Skeletal muscle satellite cell (primary cell): Measurements from ENCODE around the gene BRI3BP.
"Not testable (repeated sequence)": the region's sequence is repeated elsewhere in the genome, so short reads cannot be mapped to it uniquely, and the experiment has no call there.

Experiments
- H3K27me3 ChIP-seq: 2 replicates; pipeline ENCODE4 v1.7.0; 2013; ENCODE audit warnings: low read length; ENCODE audit not compliant: control insufficient read depth, insufficient read depth
- H3K36me3 ChIP-seq: 2 replicates; pipeline ENCODE4 v1.7.0; 2013; ENCODE audit warnings: mild to moderate bottlenecking, control low read depth, low read length; ENCODE audit not compliant: insufficient read depth
- H3K4me1 ChIP-seq: 2 replicates; pipeline ENCODE4 v1.7.0; 2013; ENCODE audit warnings: low read length; ENCODE audit not compliant: control insufficient read depth, insufficient read depth
- H3K4me2 ChIP-seq: 2 replicates; pipeline ENCODE4 v1.7.0; 2013; ENCODE audit warnings: mild to moderate bottlenecking, low read length
- H3K4me3 ChIP-seq: 2 replicates; pipeline ENCODE4 v1.7.0; 2013; ENCODE audit warnings: low read length
- H3K9ac ChIP-seq: 2 replicates; pipeline ENCODE4 v1.7.0; 2013; ENCODE audit warnings: mild to moderate bottlenecking, low read depth, low read length, moderate library complexity
- H3K9me3 ChIP-seq: replicated peaks from 2 replicates; pipeline ENCODE4 v1.7.0; 2013; ENCODE audit warnings: mild to moderate bottlenecking, control low read depth, low read length

Gene BRI3BP

DNA sequence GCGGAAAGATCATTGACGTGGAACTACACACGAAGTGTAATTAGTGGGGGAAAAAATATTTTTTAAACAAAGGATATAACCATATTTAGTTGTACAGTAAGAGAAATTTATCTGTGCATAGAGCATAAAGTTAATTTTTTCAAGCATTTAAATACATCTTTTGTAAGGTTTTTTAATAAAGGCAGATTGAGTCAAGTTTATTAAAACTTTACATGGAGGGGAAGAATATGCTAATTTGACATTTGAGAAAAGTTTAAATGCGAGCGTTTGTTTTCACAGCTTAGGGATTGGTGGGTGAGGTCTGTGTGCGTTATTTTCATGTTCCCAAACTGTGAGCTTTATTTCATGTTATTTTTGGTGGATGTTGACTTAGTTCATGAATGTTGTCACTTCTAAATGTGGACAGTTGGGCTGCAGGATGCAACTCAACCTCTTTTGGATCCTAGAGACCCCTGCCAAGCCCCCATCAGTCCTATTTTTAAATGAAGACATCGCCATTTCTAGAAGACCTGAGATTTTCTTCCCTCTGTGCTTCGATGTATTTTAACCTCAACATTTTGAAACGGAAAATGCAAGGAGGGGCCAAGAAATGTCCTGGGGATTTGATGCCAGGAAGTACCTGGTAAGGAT is 32.3 kb downstream of the BRI3BP start:
- H3K4me2 ChIP-seq, result no peak overlapping the region
- H3K36me3 ChIP-seq, result no peaks in the 10 kb centered on the region
- H3K9ac ChIP-seq, result no peak overlapping the region
- no peak overlapping the region for H3K4me3 ChIP-seq
- H3K9me3 ChIP-seq, result no peaks in the 10 kb centered on the region
- peaks cover 7% of the 10 kb centered on the region for H3K4me1 ChIP-seq
- no peaks in the 10 kb centered on the region for H3K27me3 ChIP-seq

DNA sequence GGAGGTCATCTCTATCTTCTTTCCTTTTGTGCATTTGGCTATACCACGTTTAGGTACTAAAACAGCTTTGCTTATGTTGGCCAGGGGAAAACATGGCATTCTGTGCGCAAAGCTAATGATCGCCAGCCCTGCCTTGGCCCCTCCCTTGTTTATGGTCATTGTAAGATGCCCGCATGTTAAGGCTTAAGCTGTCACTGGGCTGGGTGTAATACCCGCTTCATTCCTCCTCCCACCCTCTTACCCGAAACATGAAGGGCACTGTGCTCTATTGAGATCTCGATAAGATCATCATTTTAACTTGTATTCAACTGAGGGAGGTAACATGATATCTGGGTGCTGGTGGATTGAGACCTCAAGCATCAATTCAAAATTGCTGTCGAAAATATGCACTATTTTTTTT is 34.7 kb downstream of the BRI3BP start:
- Histone ChIP-seq H3K4me2 (no peak overlapping the region), H3K4me3 (no peak overlapping the region), H3K9me3 (no peaks in the 10 kb centered on the region), H3K36me3 (no peaks in the 10 kb centered on the region), H3K27me3 (no peaks in the 10 kb centered on the region), H3K4me1 (peaks cover 7% of the 10 kb centered on the region), H3K9ac (no peak overlapping the region)

DNA sequence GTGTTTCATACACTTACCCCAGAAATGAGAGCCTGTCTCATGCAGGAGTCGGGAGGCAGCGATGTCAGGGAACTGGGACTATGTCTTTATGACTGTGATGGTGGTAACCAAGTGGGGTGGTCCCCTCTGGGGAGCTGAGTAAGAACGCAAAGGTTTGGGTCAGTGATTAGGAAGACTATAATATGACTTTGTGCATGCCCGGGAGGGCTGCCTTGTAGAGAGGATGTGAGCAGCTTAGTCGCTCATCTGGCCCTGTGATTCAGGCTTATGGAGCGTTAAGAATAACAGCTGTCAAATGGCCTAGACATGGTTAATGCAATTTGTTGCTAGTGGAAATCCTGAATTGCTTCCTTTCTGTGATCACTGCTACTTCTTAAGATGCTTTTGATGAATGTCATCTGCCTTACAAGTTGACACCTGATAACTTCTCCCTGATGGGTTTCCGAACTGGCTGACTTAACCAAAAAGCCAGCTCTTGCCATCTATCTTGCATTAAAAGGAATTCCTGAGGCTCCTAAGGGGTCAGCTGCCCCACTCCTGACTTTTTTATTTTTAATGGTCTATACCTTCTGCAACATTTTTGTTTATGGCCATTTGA is 36.4 kb downstream of the BRI3BP start:
- Histone ChIP-seq H3K27me3 (no peaks in the 10 kb centered on the region), H3K4me2 (no peak overlapping the region), H3K36me3 (no peaks in the 10 kb centered on the region), H3K9me3 (no peaks in the 10 kb centered on the region), H3K9ac (no peak overlapping the region), H3K4me3 (no peak overlapping the region), H3K4me1 (peaks cover 7% of the 10 kb centered on the region)

DNA sequence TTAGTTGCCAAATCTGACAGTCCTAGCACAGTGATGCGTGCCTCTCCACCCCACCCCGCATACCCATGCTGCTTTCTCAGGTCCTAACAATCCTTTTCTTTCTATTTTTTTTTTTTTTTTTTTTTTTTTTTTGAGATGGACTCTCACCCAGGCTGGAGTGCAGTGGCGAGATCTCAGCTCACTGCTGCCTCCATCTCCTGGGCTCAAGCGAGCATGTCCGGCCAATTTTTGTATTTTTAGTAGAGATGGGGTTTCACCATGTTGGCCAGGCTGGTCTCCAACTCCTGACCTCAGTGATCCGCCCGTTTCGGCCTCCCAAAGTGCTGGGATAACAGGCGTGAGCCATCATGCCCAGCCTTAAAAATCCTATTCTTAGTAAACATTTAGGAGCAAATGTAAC is 38.0 kb downstream of the BRI3BP start:
- H3K27me3 ChIP-seq, H3K9me3 ChIP-seq, H3K4me2 ChIP-seq, H3K4me3 ChIP-seq, H3K9ac ChIP-seq, H3K36me3 ChIP-seq, H3K4me1 ChIP-seq: not testable (repeated sequence)

DNA sequence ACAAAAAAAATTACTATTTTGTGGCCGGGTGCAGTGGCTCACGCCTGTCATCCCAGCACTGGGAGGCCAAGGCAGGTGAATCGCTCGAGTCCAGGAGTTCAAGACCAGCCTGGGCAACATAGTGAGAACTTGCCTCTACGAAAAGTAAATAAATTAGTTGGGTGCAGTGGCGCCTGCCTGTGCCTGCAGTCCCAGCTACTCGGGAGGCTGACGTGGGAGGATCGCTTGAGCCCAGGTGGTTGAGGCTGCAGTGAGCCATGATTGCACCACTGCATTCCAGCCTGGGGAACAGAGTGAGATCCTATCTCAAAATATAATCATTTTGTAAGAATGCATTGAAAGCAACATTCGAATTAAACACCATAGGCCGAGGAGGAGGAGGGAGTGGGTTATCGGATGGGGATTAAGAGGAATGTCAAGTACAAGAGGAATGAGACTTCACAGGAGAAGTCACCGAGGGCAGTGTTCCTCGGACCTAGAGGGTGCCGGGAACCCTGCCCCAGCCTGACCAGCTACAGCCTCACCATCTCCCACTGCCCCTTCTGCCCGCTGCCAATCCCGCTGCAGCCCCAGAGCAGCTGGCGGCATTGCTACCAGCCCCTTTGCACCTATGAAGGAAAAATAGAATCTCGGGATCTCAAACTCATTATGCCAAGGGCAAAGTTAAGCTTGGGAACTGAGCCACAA is 39.2 kb downstream of the BRI3BP start:
- Histone ChIP-seq H3K4me2 (no peak overlapping the region), H3K36me3 (no peaks in the 10 kb centered on the region), H3K4me1 (peaks cover 7% of the 10 kb centered on the region), H3K9me3 (no peaks in the 10 kb centered on the region), H3K27me3 (no peaks in the 10 kb centered on the region), H3K4me3 (no peak overlapping the region), H3K9ac (no peak overlapping the region)

DNA sequence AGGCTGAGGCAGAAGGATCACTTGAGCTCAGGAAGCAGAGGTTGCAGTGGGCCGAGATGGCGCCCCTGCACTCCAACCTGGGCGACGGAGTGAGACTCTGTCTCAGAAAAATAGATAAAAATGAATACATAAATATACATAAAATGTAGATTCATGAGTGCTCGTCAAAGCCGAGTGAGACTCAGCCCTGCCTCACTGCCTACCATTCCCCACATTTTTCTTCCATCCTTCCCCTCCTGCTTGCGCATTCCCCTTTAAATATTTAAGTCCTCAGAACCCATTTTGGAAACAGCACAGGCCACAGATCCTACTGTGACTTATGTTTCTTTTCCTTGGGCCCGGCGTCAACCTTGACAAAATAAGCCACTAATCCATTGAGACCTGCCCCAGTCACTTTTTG is 39.8 kb downstream of the BRI3BP start:
- Histone ChIP-seq H3K4me3 (no peak overlapping the region), H3K9me3 (no peaks in the 10 kb centered on the region), H3K9ac (no peak overlapping the region), H3K4me2 (no peak overlapping the region), H3K36me3 (no peaks in the 10 kb centered on the region), H3K27me3 (no peaks in the 10 kb centered on the region), H3K4me1 (peaks cover 7% of the 10 kb centered on the region)

DNA sequence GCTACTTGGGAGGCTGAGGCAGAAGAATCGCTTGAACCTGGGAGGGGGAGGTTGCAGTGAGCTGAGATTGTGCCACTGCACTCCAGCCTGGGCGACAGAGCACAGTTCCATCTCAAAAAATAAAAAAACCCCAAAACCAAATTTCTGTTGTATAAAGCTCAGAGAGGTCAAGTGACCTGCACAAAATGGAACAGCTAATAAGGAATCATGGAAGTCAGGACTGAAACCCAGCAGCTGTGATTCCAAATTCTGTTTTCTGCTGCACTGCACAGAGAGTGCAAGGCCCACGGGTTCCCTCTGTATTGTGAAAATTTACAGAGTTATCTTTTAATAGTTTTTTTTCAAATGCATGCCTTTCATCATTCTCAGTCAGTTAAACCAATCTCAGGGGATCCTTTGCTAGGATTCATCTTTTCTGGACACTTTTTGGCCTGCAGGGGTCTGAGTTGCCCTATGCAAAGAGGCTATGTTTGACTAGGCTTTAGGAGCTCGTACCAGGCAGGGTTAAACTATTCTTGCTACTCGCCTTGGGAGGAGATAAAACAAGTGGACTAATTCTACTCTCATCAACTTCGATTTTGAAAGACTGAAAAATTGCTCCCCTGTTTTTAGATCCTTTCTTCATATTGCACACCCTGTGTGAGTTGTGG is 45.7 kb downstream of the BRI3BP start:
- Histone ChIP-seq H3K27me3 (no peaks in the 10 kb centered on the region), H3K4me2 (no peak overlapping the region), H3K9ac (no peak overlapping the region), H3K9me3 (no peaks in the 10 kb centered on the region), H3K4me1 (no peaks in the 10 kb centered on the region), H3K36me3 (no peaks in the 10 kb centered on the region), H3K4me3 (no peak overlapping the region)

DNA sequence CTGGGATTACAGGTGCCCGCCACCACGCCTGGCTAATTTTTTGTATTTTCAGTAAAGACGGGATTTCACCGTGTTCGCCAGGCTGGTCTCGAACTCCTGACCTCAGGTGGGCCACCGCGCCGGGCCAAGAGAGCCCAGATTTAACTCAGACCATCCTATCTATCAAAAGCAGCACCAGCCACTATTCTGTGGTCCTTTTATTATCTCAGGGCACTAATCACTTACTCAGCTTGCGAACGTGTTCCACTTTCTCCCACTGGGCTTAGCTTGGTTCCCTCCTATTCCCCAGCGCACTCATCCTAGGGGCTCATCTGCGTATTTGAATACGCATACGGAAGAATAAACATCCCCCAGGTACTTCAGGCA is 55.6 kb downstream of the BRI3BP start:
- H3K9ac ChIP-seq, result peak overlapping the region; percentile 47
- H3K4me2 ChIP-seq, result peak overlapping the region; percentile 96
- H3K36me3 ChIP-seq, result no peaks in the 10 kb centered on the region
- H3K9me3 ChIP-seq, result no peaks in the 10 kb centered on the region
- H3K27me3 ChIP-seq, result no peaks in the 10 kb centered on the region
- H3K4me1 ChIP-seq, result peaks cover 4% of the 10 kb centered on the region
- peak overlapping the region; percentile 80 for H3K4me3 ChIP-seq

DNA sequence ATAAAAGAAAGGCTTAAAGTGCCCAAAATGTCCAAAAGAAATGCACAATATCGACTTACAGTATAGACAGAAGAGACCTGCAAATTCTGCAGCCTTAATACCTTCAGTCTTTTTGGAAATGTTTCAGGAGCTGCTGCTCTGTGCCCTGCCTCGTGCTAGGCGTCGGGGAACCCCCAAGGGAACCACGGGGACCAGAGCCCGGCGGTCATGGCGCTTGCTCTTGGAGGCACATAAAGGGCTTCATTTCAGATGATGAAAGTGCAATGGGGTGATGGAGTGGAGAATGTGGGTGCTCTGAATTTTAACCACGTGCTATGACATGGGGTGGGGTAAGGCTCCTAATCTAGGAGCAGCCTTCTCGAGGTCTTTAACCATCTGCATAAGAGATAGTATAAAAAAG is 57.0 kb downstream of the BRI3BP start:
- no peaks in the 10 kb centered on the region for H3K9me3 ChIP-seq
- no peak overlapping the region for H3K4me2 ChIP-seq
- H3K4me1 ChIP-seq, result peaks cover 4% of the 10 kb centered on the region
- no peaks in the 10 kb centered on the region for H3K27me3 ChIP-seq
- no peaks in the 10 kb centered on the region for H3K36me3 ChIP-seq
- no peak overlapping the region for H3K4me3 ChIP-seq
- H3K9ac ChIP-seq, result no peak overlapping the region

DNA sequence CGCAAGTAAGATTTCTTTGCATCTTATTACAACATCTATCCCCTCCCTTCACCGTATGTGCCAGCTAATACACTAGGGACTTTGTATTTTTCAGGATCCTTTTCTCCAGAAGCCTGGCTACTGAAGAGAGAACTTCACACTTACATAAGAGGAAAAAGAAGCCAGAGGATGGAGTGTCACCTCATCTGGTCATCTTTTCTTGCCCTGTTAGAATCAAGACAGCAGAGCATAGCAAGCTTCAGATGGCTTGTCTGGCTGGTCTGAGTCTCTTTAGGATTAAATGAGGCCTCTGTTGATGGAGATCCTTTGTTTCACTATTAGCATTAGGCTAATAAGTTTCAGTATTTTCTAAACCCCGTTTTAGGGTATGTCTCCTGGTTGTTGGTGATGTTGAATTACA is 57.4 kb downstream of the BRI3BP start:
- Histone ChIP-seq H3K4me2 (no peak overlapping the region), H3K27me3 (no peaks in the 10 kb centered on the region), H3K4me1 (peaks cover 4% of the 10 kb centered on the region), H3K4me3 (no peak overlapping the region), H3K9ac (no peak overlapping the region), H3K36me3 (no peaks in the 10 kb centered on the region), H3K9me3 (no peaks in the 10 kb centered on the region)

DNA sequence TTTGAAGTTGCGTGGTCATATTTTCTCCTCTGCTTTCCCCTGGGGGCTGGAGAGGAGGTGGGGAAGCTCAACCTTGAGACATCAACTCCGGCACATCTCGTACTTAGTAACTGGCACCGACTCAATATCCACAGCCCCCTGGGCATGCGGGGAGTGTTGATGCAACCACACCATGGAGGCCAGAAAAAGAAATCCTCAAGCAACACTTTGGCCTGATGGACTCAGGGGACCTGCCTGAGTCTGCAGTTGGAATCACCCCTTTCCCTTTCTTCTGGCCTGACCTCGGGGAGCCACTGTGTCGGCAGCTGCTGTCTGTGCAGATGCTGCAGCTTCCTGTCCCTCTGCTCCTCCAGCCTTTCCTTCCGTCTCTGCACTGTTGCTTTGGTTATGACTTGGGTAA is 60.4 kb downstream of the BRI3BP start:
- Histone ChIP-seq H3K36me3 (no peaks in the 10 kb centered on the region), H3K9ac (no peak overlapping the region), H3K4me3 (no peak overlapping the region), H3K4me1 (peaks cover 4% of the 10 kb centered on the region), H3K9me3 (no peaks in the 10 kb centered on the region), H3K27me3 (peaks cover 3% of the 10 kb centered on the region), H3K4me2 (no peak overlapping the region)
